ENCODE data around the gene COPB1.

The COPB1 gene

GRCh38 chr11:14502039-14502438 lies 2.4 kb upstream of the COPB1 start:
- no peak for DNase-seq

- peak; percentile 44 for DNase-seq
These were observed 605 bp upstream of the COPB1 start for GRCh38 chr11:14500181-14500651.

- peak; percentile 77 for DNase-seq
These were observed 442 bp downstream of the COPB1 start for GRCh38 chr11:14499178-14499559.

- DNase-seq: no peak
These were observed 18.9 kb downstream of the COPB1 start for GRCh38 chr11:14480716-14481115.

GRCh38 chr11:14471127-14471526 lies 28.5 kb downstream of the COPB1 start:
- DNase-seq: no peak

GRCh38 chr11:14463623-14464022 lies 36.0 kb downstream of the COPB1 start:
- DNase-seq: no peak

- DNase-seq: no peak
These were observed 39.5 kb downstream of the COPB1 start for GRCh38 chr11:14460147-14460546.

- no peak for DNase-seq
These were observed 41.2 kb downstream of the COPB1 start for GRCh38 chr11:14458377-14458776.

- no peak for DNase-seq
These were observed 43.8 kb downstream of the COPB1 start for GRCh38 chr11:14455648-14456430.

GRCh38 chr11:14454861-14455632 lies 44.6 kb downstream of the COPB1 start:
- DNase-seq: no peak

- no peak for DNase-seq
These were observed 47.8 kb downstream of the COPB1 start for GRCh38 chr11:14451825-14452224.

GRCh38 chr11:14449302-14449714 lies 50.3 kb downstream of the COPB1 start:
- DNase-seq: no peak

- DNase-seq: no peak
These were observed 51.4 kb downstream of the COPB1 start for GRCh38 chr11:14448240-14448639.

GRCh38 chr11:14446701-14447169 lies 52.9 kb downstream of the COPB1 start:
- DNase-seq: no peak

GRCh38 chr11:14445542-14446530 lies 53.8 kb downstream of the COPB1 start:
- no peak for DNase-seq

GRCh38 chr11:14444441-14445189 lies 55.0 kb downstream of the COPB1 start:
- DNase-seq: no peak

- DNase-seq: no peak
These were observed 56.0 kb downstream of the COPB1 start for GRCh38 chr11:14443638-14444037.

GRCh38 chr11:14435717-14436512 lies 63.7 kb downstream of the COPB1 start:
- DNase-seq: no peak

- DNase-seq: no peak
These were observed 74.0 kb downstream of the COPB1 start for GRCh38 chr11:14425621-14426020.

GRCh38 chr11:14424096-14424495 lies 75.5 kb downstream of the COPB1 start:
- no peak for DNase-seq

GRCh38 chr11:14423633-14424032 lies 76.0 kb downstream of the COPB1 start:
- no peak for DNase-seq
